ENCODE results near the gene CAMKMT. TPM values are rescaled to one million over a fixed set of nuclear protein-coding genes. Genes with fewer than 3 reads are reported as not detected.

The CAMKMT gene
- total RNA-seq, 4 donors from 2014 or later: 2.6 to 9.5 (median 5.2) TPM

GRCh38 chr2:44532031-44532430 lies 170.3 kb downstream of the CAMKMT start:
- intact Hi-C loops (cut with DNase I; ENCODE audit: low total_unique reads) (no loop called here), in situ Hi-C loops (cut with MboI; ENCODE audit: low sequenced_read_pairs in 4 of 4) (no loop called here)
- H3K36me3 ChIP-seq: no peaks in the 10 kb centered on the region
- no peaks in the 10 kb centered on the region for H3K27me3 ChIP-seq
- H3K9me3 ChIP-seq: no peaks in the 10 kb centered on the region
- TF ChIP-seq POLR2A (IDR thresholded peaks at IDR 0.05) (no peak), CTCF (IDR thresholded peaks at IDR 0.05 in 4 of 5, conservative IDR thresholded peaks at IDR 0.05 in 1 of 5) (no peak)
- DNase-seq: no peak
- no peaks in the 10 kb centered on the region for H3K4me1 ChIP-seq
- H3K4me3 ChIP-seq: no peak overlapping the region
- ATAC-seq: no peak
- H3K27ac ChIP-seq: no peak overlapping the region

GRCh38 chr2:44533508-44533907 lies 171.8 kb downstream of the CAMKMT start:
- intact Hi-C loops (cut with DNase I; ENCODE audit: low total_unique reads): no loop called here
- no peaks in the 10 kb centered on the region for H3K36me3 ChIP-seq
- no peak overlapping the region for H3K27ac ChIP-seq
- H3K27me3 ChIP-seq: no peaks in the 10 kb centered on the region
- H3K9me3 ChIP-seq: no peaks in the 10 kb centered on the region
- ATAC-seq (no peak), DNase-seq (no peak)
- TF ChIP-seq CTCF (IDR thresholded peaks at IDR 0.05 in 4 of 5, conservative IDR thresholded peaks at IDR 0.05 in 1 of 5) (no peak), POLR2A (IDR thresholded peaks at IDR 0.05) (no peak)
- no peak overlapping the region for H3K4me3 ChIP-seq
- in situ Hi-C loops (cut with MboI; ENCODE audit: low sequenced_read_pairs in 4 of 4): no loop called here
- H3K4me1 ChIP-seq: no peaks in the 10 kb centered on the region

- ATAC-seq (no peak), DNase-seq (no peak)
- in situ Hi-C loops (cut with MboI; ENCODE audit: low sequenced_read_pairs in 4 of 4): no loop called here
- H3K27me3 ChIP-seq: no peaks in the 10 kb centered on the region
- no peak overlapping the region for H3K4me3 ChIP-seq
- no peaks in the 10 kb centered on the region for H3K36me3 ChIP-seq
- no peak overlapping the region for H3K27ac ChIP-seq
- H3K4me1 ChIP-seq: no peaks in the 10 kb centered on the region
- no peak for TF ChIP-seq POLR2A (IDR thresholded peaks at IDR 0.05)
- no peak for TF ChIP-seq CTCF (IDR thresholded peaks at IDR 0.05 in 4 of 5, conservative IDR thresholded peaks at IDR 0.05 in 1 of 5)
- intact Hi-C loops (cut with DNase I; ENCODE audit: low total_unique reads): no loop called here
- H3K9me3 ChIP-seq: no peaks in the 10 kb centered on the region
Measured at GRCh38 chr2:44535376-44535775, 173.6 kb downstream of the CAMKMT start.

GRCh38 chr2:44537264-44537663 lies 175.5 kb downstream of the CAMKMT start:
- in situ Hi-C loops (cut with MboI; ENCODE audit: low sequenced_read_pairs in 4 of 4): no loop called here

More at GRCh38 chr2:44537264-44537663, 175.5 kb downstream of the CAMKMT start:
- no peaks in the 10 kb centered on the region for H3K4me1 ChIP-seq
- no peak for DNase-seq
- ATAC-seq: no peak
- H3K27ac ChIP-seq: no peak overlapping the region
- no peak for TF ChIP-seq POLR2A (IDR thresholded peaks at IDR 0.05)
- no peak for TF ChIP-seq CTCF (IDR thresholded peaks at IDR 0.05 in 4 of 5, conservative IDR thresholded peaks at IDR 0.05 in 1 of 5)
- H3K4me3 ChIP-seq: no peak overlapping the region
- H3K9me3 ChIP-seq: no peaks in the 10 kb centered on the region
- no peaks in the 10 kb centered on the region for H3K36me3 ChIP-seq
- intact Hi-C loops (cut with DNase I; ENCODE audit: low total_unique reads): no loop called here
- no peaks in the 10 kb centered on the region for H3K27me3 ChIP-seq

Measured in gastrocnemius medialis (tissue), 4 donors.